Keratinocyte (primary cell): ENCODE results near the gene NDUFA9.

ENCODE experiments used
- EZH2 ChIP-seq: IDR thresholded peaks from one replicate; pipeline ENCODE4 v1.6.1; 2012; ENCODE audit warnings: inconsistent platforms, mild to moderate bottlenecking, low read length, moderate library complexity
- TF ChIP-seq, protein P1 (sequence below), 3 experiments: IDR thresholded peaks in 1 of 3; conservative IDR thresholded peaks in 1 of 3; optimal IDR thresholded peaks in 1 of 3; 2 replicates in 2 of 3; 3 replicates in 1 of 3; pipeline versions ENCODE3 to v1.5.1; 2011; ENCODE audit warnings: low read length in 3 of 3, mild to moderate bottlenecking in 3 of 3, moderate library complexity in 2 of 3, control low read depth in 1 of 3, inconsistent platforms in 1 of 3; ENCODE audit not compliant: insufficient read depth in 2 of 3; ENCODE audit errors: extremely low read depth in 1 of 3

DNA sequence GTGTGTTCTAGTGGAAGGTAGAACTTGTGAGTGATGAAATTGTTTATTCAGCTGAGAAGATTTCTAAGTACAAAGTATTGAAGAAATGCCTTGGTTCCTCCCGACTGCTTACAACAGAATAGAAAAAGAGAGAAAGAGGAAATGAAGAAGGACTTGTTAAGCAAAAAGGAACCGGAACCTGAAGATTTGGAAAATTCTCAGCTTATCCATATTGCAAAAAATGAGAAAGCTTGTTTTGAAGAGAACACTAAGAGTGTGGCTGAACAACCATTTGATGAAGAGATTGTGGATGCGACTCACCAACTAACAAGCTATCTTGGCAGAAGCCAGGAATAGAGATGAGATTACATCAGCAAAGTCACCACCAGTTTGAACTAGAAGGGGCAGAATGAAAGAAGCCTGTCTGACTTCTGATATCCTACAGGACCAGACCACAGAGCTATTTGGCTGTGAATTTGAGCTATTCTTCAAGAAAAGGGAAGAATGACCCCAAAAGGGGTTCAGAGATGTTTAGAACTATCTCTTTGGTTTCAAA is 15.1 kb downstream of the NDUFA9 start:
- TF ChIP-seq, protein P1, sequence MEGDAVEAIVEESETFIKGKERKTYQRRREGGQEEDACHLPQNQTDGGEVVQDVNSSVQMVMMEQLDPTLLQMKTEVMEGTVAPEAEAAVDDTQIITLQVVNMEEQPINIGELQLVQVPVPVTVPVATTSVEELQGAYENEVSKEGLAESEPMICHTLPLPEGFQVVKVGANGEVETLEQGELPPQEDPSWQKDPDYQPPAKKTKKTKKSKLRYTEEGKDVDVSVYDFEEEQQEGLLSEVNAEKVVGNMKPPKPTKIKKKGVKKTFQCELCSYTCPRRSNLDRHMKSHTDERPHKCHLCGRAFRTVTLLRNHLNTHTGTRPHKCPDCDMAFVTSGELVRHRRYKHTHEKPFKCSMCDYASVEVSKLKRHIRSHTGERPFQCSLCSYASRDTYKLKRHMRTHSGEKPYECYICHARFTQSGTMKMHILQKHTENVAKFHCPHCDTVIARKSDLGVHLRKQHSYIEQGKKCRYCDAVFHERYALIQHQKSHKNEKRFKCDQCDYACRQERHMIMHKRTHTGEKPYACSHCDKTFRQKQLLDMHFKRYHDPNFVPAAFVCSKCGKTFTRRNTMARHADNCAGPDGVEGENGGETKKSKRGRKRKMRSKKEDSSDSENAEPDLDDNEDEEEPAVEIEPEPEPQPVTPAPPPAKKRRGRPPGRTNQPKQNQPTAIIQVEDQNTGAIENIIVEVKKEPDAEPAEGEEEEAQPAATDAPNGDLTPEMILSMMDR (optimal IDR thresholded peaks at IDR 0.05 in 1 of 3, IDR thresholded peaks at IDR 0.05 in 1 of 3, conservative IDR thresholded peaks at IDR 0.05 in 1 of 3; ENCODE audit: extremely low read depth in 1 of 3, insufficient read depth in 2 of 3, low read length in 3 of 3) = no peak
- no peak for TF ChIP-seq EZH2
